Osteocyte (in vitro differentiated cells): Measurements from ENCODE around the gene TRIM40. TPM values are rescaled to one million over a fixed set of nuclear protein-coding genes. Genes with fewer than 3 reads are reported as not detected.

Experiments used
- DNase-seq: peaks from one replicate; pipeline ENCODE4 v3.0.0; 2021; ENCODE audit warnings: mixed read lengths; ENCODE audit not compliant: unreplicated experiment; ENCODE audit errors: extremely low spot score
- H3K27ac Mint-ChIP-seq: one replicate; pipeline ENCODE4 v1.8.0; 2021; ENCODE audit warnings: mild to moderate bottlenecking, mixed read lengths; ENCODE audit not compliant: unreplicated experiment
- H3K27me3 Mint-ChIP-seq: one replicate; pipeline ENCODE4 v1.8.0; 2021; ENCODE audit warnings: mixed read lengths; ENCODE audit not compliant: unreplicated experiment
- H3K36me3 Mint-ChIP-seq: one replicate; pipeline ENCODE4 v1.8.0; 2021; ENCODE audit warnings: mixed read lengths; ENCODE audit not compliant: unreplicated experiment
- H3K4me1 Mint-ChIP-seq: one replicate; pipeline ENCODE4 v1.8.0; 2021; ENCODE audit warnings: mixed read lengths; ENCODE audit not compliant: unreplicated experiment
- H3K4me3 Mint-ChIP-seq: one replicate; pipeline ENCODE4 v1.8.0; 2021; ENCODE audit warnings: mild to moderate bottlenecking, moderate library complexity, mixed read lengths; ENCODE audit not compliant: unreplicated experiment
- H3K9me3 Mint-ChIP-seq: one replicate; pipeline ENCODE4 v1.8.0; 2021; ENCODE audit warnings: mixed read lengths; ENCODE audit not compliant: unreplicated experiment
- CTCF ChIP-seq: fragments of 200-600 bp; sonication (generic); IDR thresholded peaks from 2 replicates; pipeline ENCODE4 v1.5.0; 2021; ENCODE audit warnings: antibody characterized with exemption, mild to moderate bottlenecking, moderate library complexity
- total RNA-seq: library from RNA; stranded (reverse); gene quantifications from 2 replicates; pipeline ENCODE4 v1.2.1, GENCODE V29; 2021

The TRIM40 gene
- total RNA-seq, 1 donor from 2014 or later, result not detected

GRCh38 chr6:30175765-30176164, 39.8 kb downstream of the TRIM40 start:
- Mint-ChIP-seq H3K36me3 (peaks cover 2% of the 10 kb centered on the region), H3K4me3 (no peak overlapping the region), H3K27me3 (peaks cover 75% of the 10 kb centered on the region), H3K9me3 (peaks cover 10% of the 10 kb centered on the region), H3K4me1 (peaks cover 4% of the 10 kb centered on the region), H3K27ac (no peak overlapping the region)
- no peak for DNase-seq
- no peak for TF ChIP-seq CTCF

- TF ChIP-seq CTCF, result no peak
- H3K27me3 Mint-ChIP-seq, result peaks cover 54% of the 10 kb centered on the region
These were observed 42.9 kb downstream of the TRIM40 start for GRCh38 chr6:30178837-30179236.

DNA sequence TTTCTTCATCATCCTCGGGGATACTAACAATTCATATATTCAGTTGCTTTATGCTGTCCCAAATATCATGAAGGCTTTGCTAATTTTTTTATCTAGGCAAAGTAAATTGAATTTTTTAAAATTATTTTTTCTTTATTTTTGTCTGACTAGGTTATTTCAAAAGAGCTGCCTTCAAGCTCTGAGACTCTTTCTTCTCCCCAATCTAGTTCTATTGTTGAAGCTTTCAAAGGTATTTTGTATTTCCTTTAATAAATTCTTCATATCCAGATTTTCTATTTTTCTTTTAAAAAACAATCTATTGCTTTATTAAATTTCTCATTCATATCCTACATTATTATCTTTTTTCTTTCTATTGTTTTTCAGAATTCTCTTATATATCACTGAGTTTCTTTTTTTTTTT, 44.2 kb downstream of the TRIM40 start:
- H3K4me3 Mint-ChIP-seq, result no peak overlapping the region
- no peak overlapping the region for H3K27ac Mint-ChIP-seq
- peaks cover 10% of the 10 kb centered on the region for H3K9me3 Mint-ChIP-seq
- DNase-seq, result no peak
- H3K36me3 Mint-ChIP-seq, result peaks cover 8% of the 10 kb centered on the region
- no peaks in the 10 kb centered on the region for H3K4me1 Mint-ChIP-seq
- peaks cover 41% of the 10 kb centered on the region for H3K27me3 Mint-ChIP-seq
- no peak for TF ChIP-seq CTCF

More at GRCh38 chr6:30178837-30179236, 42.9 kb downstream of the TRIM40 start:
- H3K36me3 Mint-ChIP-seq, result peaks cover 2% of the 10 kb centered on the region
- H3K4me1 Mint-ChIP-seq, result no peaks in the 10 kb centered on the region
- H3K27ac Mint-ChIP-seq, result no peak overlapping the region
- H3K9me3 Mint-ChIP-seq, result peaks cover 10% of the 10 kb centered on the region
- DNase-seq, result no peak
- no peak overlapping the region for H3K4me3 Mint-ChIP-seq

DNA sequence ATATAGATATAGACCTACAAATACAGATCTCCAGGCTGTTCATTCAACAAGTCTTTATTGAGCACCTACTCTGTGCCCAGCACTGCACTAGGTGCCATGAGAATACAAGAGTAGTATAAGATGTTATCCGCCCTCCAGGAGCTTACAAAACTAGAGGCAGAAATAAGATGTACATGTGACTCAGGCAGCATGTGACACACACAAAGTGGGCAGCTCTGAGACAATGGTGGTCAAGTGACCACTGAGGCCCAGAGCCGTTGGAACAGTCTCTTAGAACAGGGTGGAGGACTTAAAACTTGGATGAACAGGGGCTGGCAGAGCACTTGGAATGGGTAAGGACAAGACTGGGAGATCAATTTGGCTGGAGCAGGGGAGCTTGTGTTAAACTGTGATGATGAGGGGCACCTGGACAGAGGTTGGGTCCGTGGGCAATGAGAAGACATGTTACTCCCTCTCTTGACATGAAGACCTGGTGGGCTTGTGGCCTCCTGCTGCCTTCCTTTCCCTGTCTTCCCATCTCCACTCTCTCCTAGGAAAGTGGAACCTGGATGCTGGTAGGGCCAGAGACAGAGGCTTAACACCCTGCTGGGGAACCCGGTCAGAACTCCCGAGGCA, 48.6 kb downstream of the TRIM40 start:
- peaks cover 38% of the 10 kb centered on the region for H3K36me3 Mint-ChIP-seq
- no peak for DNase-seq
- peaks cover 3% of the 10 kb centered on the region for H3K27me3 Mint-ChIP-seq
- no peaks in the 10 kb centered on the region for H3K4me1 Mint-ChIP-seq
- H3K9me3 Mint-ChIP-seq, result peaks cover 3% of the 10 kb centered on the region
- no peak overlapping the region for H3K4me3 Mint-ChIP-seq
- no peak for TF ChIP-seq CTCF
- H3K27ac Mint-ChIP-seq, result no peak overlapping the region

GRCh38 chr6:30185846-30186484, 50.0 kb downstream of the TRIM40 start:
- no peak for TF ChIP-seq CTCF
- no peaks in the 10 kb centered on the region for H3K27me3 Mint-ChIP-seq
- H3K27ac Mint-ChIP-seq, result no peak overlapping the region
- DNase-seq, result no peak
- H3K36me3 Mint-ChIP-seq, result peaks cover 48% of the 10 kb centered on the region
- H3K4me3 Mint-ChIP-seq, result no peak overlapping the region
- no peaks in the 10 kb centered on the region for H3K4me1 Mint-ChIP-seq
- no peaks in the 10 kb centered on the region for H3K9me3 Mint-ChIP-seq
